KG1 (cell line): Measurements from ENCODE around the gene NID2.

ENCODE experiments used
- DNase-seq: peaks from one replicate; lab custom pipeline; 2025; lab: John Stamatoyannopoulos, UW

Gene NID2, protein sequence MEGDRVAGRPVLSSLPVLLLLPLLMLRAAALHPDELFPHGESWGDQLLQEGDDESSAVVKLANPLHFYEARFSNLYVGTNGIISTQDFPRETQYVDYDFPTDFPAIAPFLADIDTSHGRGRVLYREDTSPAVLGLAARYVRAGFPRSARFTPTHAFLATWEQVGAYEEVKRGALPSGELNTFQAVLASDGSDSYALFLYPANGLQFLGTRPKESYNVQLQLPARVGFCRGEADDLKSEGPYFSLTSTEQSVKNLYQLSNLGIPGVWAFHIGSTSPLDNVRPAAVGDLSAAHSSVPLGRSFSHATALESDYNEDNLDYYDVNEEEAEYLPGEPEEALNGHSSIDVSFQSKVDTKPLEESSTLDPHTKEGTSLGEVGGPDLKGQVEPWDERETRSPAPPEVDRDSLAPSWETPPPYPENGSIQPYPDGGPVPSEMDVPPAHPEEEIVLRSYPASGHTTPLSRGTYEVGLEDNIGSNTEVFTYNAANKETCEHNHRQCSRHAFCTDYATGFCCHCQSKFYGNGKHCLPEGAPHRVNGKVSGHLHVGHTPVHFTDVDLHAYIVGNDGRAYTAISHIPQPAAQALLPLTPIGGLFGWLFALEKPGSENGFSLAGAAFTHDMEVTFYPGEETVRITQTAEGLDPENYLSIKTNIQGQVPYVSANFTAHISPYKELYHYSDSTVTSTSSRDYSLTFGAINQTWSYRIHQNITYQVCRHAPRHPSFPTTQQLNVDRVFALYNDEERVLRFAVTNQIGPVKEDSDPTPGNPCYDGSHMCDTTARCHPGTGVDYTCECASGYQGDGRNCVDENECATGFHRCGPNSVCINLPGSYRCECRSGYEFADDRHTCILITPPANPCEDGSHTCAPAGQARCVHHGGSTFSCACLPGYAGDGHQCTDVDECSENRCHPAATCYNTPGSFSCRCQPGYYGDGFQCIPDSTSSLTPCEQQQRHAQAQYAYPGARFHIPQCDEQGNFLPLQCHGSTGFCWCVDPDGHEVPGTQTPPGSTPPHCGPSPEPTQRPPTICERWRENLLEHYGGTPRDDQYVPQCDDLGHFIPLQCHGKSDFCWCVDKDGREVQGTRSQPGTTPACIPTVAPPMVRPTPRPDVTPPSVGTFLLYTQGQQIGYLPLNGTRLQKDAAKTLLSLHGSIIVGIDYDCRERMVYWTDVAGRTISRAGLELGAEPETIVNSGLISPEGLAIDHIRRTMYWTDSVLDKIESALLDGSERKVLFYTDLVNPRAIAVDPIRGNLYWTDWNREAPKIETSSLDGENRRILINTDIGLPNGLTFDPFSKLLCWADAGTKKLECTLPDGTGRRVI (N-terminal part only)

GRCh38 chr14:52068615-52069306, at the start of gene NID2:
Gene NID2, minus strand, starts transcription at chr14:52069059. Its CDS starts 65 bp downstream, at chr14:52068994.
- no peak for DNase-seq

- DNase-seq, result no peak
Measured at GRCh38 chr14:52117111-52117832, 48.4 kb upstream of the NID2 start.

DNA sequence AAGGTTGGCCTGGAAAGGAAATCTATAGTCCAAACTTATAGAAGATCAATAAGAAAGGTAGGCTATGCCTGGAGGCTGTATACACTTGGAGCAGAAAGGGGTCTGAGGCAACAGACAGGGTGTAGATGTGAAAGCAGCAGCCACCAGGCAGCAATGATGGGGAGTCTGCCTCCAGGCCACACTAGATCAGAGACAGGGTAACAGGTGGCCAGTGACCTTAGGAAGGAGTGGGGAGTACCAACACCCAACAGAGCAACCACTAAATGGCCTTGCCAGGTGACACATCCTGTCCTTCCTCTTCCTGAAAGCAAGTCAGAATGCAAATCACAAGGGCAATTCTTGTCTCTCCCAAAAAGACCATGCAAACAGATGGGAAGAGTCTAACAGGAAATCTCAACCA, 46.4 kb upstream of the NID2 start:
- DNase-seq, result no peak

DNA sequence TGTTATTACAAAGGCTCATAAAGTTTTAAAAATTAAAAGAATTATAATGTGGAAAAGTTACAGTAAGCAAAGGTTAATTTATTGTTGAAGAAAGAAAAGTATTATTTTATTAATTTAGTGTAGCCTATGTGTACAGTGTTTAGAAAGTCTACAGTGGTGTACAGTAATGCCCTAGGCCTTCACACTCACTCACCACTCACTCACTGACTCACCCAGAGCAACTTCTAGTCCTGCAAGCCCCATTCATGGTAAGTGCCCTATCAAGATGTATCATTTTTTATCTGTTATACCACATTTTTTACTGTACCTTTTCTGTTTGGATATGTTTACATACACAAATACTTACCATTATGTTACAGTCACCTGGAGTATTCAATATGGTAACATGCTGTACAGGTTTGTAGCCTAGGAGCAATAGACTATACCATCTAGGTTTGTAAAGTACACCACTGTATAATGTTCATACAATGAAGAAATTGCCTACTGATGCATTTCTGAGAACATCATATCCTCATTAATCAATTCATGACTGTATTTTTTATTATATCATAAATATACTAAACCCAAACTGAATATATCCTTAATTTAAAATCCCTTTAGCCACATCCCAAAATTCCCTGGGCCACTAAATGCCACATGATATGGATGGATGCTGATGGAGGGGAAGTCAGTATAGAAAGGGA, 43.6 kb upstream of the NID2 start:
- DNase-seq, result no peak

DNA sequence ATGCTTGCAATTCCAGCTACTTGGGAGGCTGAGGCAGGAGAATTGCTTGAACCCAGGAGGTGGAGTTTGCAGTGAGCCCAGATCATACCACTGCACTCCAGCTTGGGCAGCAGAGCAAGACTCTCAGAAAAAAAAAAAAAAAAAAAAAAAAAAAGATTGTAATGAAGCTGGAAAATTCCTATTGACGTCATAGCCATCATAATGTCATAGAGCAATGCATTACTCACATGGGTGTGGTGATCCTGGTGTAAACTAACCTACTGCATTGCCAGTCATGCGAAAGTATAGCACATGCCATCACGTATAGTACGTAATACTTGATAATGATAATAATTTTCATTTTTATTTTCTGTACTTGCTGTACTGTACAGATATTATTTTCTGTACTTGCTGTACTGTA, 42.7 kb upstream of the NID2 start:
- no peak for DNase-seq

DNA sequence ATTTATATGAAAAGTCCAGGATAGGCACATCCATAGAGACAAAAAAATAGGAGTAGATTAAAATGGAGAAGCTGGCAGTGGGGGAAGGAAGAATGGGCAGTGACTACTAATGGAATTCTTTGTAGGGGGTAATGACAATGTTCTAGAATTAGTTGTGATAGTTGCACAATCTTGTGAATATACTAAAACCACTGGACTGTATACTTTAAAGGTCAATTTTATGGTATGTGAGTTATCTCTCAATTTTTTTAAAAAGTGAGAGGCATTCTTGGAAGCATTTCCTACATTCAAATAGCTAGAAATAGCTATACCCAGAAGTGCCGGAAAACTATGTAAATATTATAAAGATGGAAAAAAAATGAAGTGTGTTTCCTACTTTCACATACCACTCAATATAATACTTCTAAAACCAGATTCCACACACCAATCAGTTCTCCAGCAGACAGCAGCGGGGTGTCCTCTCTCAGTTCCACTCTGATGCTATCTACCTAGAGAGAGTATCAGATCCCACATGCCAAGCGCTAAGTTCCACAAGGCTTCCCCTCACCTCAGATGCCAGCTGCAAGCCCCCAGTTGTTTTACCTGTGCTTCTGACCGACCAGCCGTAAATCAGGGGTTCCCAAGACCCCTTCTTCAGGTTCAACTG, 41.7 kb upstream of the NID2 start:
- DNase-seq, result no peak

DNA sequence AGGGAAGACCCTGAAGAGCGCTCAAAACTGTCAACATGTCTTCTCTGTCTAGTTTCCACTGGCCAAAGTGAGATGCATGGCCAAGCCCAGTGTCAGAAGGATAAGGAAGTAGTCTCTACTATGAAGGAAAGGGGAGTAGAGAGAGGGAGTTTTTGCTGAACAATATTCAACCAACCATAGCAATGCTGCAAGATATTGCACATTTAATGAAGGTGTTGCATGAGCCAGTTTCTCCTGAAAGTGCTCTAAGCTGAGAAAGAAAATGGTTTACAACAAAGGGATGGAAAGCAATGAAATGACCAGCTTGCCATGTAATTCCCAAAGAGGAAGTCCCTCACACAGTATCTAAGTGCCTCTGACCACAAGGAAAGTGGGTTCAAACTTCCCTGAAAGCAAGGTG, 40.0 kb upstream of the NID2 start:
- DNase-seq, result no peak

DNA sequence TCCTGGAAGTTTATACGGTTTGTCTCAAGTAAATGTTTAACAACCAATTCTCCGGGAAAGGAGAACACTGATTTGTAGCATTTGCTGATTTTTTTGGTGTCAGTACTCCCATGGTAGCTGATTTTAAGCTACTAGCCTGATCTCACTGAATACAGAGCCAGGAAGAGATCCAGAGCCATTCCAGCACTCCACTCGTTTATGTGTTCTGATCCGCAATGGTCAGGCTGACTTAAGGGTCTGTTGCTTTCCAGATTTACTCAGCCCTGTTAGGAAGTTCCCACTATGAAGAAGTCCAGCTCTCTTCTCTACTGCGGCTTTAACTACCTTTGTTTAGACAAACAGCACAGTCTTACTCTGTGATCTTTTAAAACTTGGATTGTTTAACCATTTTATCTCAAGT, 38.0 kb upstream of the NID2 start:
- no peak for DNase-seq

- no peak for DNase-seq
Measured at GRCh38 chr14:52103416-52103815, 34.6 kb upstream of the NID2 start.

GRCh38 chr14:52095794-52096193, 26.9 kb upstream of the NID2 start:
- DNase-seq, result no peak

DNA sequence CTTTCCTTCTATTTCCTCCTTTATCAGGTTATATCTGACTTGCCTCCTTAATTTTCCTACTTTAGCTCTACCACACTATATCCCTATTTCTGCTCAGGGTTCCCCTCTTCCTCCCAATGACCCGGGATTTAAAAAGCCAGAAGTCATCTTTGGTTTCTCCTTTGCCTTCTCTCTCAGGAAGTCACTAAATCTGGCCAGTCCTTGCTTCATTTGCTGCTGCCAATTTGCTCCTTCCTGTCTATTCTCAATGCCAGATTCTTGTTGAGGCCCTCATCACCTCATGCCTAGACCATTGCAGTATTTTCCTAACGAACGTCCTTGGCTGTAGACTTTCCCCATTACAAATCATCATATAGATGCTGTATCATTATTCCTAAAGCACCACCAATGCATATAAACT, 26.5 kb upstream of the NID2 start:
- no peak for DNase-seq

DNA sequence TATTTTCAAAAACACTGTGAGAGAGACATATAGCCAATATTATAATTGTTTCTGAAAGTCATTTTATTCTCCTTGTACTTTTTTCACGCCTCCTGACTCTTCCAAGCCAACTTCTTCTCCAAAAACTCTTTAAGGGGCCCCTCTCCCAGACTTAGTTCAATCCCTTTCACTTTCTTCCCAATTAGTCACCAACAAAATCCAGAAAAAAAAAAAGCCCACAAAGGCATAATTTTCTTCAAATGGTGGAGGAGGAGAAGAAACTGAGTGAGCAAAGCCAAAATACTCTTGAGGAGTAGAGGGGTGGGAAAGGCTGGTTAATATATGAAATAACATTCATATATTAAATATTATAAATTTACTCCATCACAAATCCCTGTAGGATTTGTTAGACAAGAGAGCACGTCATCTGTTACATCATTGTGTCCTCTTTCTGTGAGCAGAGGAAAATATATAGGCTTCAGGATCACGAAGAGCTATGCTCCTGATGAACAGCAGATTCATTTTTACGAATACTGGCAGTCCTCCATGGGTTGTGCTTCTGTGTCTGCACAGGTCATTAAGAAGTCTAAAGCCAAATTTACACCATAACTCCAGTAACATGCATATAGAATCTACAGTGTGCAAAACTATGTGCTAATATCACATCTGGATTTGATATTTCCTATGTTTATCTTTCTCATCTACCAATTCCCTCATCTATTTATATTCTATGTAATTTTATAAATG, 25.9 kb upstream of the NID2 start:
- DNase-seq, result no peak

GRCh38 chr14:52091928-52092327, 23.1 kb upstream of the NID2 start:
- DNase-seq, result no peak

DNA sequence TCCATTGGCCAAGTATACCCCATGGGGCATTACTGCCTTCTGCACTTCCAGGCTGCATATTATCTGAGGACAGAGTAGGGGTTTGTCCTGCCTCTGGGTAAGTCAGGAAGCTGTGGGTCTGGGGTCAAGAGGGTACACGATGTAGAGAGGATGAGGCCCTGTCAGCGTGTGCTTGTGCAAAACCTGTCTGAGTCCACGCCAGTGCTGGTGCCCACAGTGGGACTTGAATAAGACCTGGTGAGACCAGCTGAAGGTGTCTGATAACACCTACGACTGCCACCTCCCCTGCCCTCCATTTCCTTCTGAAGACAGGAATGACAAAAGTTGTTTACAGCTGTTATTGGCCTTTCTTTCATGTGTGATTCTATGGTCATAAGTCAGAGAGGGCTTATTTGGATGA, 22.1 kb upstream of the NID2 start:
- DNase-seq, result no peak

DNA sequence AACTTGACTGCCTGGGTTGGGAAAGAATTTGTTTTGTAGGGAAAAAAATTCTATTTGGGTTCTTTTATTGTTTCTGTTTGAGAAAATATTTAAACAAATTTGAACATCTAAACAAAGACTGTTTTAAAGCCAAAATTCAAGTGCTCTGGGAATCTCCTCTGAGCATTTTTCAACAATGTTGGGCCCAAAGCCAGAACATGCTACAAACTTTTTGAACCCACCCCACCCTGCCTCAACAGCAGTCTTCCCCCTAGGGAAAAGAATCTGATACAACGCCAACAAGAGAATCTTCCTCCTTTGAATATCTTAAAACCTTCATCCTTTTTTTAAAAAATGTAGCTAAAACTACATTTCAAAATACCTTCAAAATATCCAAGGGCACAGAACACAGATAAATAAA, 20.4 kb upstream of the NID2 start:
- no peak for DNase-seq

GRCh38 chr14:52086711-52087110, 17.9 kb upstream of the NID2 start:
- no peak for DNase-seq

DNA sequence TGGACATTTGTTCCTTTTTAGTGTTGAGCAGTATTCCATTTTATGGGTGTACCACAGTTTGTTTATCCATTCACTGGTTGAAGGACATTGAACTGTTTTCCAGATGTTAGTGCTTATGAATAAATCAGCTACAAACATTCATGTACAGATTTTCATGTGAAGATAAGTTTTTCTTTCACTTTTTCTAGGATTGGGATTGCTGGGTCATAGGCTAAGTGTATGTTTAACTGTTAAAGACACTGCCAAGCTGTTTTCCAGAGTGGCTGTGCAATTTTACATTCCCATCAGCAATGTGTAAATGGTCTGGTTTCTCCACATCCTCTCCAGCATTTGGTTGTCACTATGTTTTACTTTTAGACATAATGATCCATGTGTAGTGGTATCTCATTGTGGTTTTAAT, 14.0 kb upstream of the NID2 start:
- DNase-seq, result no peak

DNA sequence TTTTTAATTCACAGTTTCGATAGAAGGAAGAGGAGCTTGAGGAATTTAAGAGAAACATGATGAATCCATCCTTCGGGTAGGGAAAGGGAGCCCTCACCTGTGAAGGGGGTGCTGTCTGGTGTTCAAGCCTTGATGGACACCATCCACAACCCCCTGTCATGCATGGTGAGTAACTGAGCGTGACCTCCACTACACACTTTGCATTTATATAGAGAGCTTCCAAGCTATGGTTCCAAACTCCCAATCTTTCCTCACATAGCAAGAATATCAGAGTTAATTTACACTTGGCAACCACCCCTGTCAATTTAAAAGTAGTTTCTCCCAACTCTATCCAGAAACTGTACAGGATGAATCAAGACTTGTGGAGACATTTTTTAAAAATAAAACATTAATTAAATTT, 13.1 kb upstream of the NID2 start:
- DNase-seq, result no peak
